ENCODE results near the gene INPP5E. TPM values are rescaled to one million over a fixed set of nuclear protein-coding genes. Genes with fewer than 3 reads are reported as not detected.

The INPP5E gene
- total RNA-seq, 6 experiments from 2014 or later: 5.9 to 7.6 (median 6.0) TPM

- Histone ChIP-seq H3K4me3 (no peak overlapping the region), H3K36me3 (peaks cover 19 to 95% (median 78%) of the 10 kb centered on the region in 4 donors), H3K4me1 (no peaks in the 10 kb centered on the region), H3K27ac (no peak overlapping the region), H3K27me3 (no peaks in the 10 kb centered on the region), H3K9me3 (no peaks in the 10 kb centered on the region)
- intact Hi-C loops (cut with DNase I): no loop called here
- DNase-seq (no peak), ATAC-seq (no peak)
- TF ChIP-seq CTCF (IDR thresholded peaks at IDR 0.05): no peak
- TF ChIP-seq POLR2A (IDR thresholded peaks at IDR 0.05): no peak
- WGBS (ENCODE audit: insufficient coverage, low coverage, low lambda C conversion rate, missing lambda C conversion rate): 92% methylated on average over 5 of the region's 12 CpGs
Measured at GRCh38 chr9:136470792-136471469, 31.3 kb upstream of the INPP5E start.

GRCh38 chr9:136470356-136470755 is 30.7 kb upstream of the INPP5E start:
- no peak for DNase-seq

GRCh38 chr9:136467766-136468165 is 28.1 kb upstream of the INPP5E start:
- Histone ChIP-seq H3K36me3 (peaks cover 20 to 99% (median 76%) of the 10 kb centered on the region in 4 donors), H3K4me1 (no peaks in the 10 kb centered on the region), H3K27me3 (no peaks in the 10 kb centered on the region), H3K27ac (no peak overlapping the region), H3K4me3 (no peak overlapping the region), H3K9me3 (no peaks in the 10 kb centered on the region)
- intact Hi-C loops (cut with DNase I): no loop called here
- TF ChIP-seq CTCF (IDR thresholded peaks at IDR 0.05) (no peak), POLR2A (IDR thresholded peaks at IDR 0.05) (no peak)
- ATAC-seq: no peak
- no peak for DNase-seq
- 76% methylated on average over 11 of the region's 15 CpGs for WGBS (ENCODE audit: insufficient coverage, low coverage, low lambda C conversion rate, missing lambda C conversion rate)

More at GRCh38 chr9:136470356-136470755, 30.7 kb upstream of the INPP5E start:
- Histone ChIP-seq H3K36me3 (peaks cover 16 to 95% (median 77%) of the 10 kb centered on the region in 4 donors), H3K27me3 (no peaks in the 10 kb centered on the region), H3K4me3 (no peak overlapping the region), H3K4me1 (no peaks in the 10 kb centered on the region), H3K27ac (no peak overlapping the region), H3K9me3 (no peaks in the 10 kb centered on the region)
- WGBS (ENCODE audit: insufficient coverage, low coverage, low lambda C conversion rate, missing lambda C conversion rate): 87% methylated on average over 6 of the region's 11 CpGs
- TF ChIP-seq POLR2A (IDR thresholded peaks at IDR 0.05): no peak
- no peak for TF ChIP-seq CTCF (IDR thresholded peaks at IDR 0.05)
- ATAC-seq: no peak
- intact Hi-C loops (cut with DNase I): no loop called here

- no peak overlapping the region for H3K27ac ChIP-seq
- no peaks in the 10 kb centered on the region for H3K27me3 ChIP-seq
- TF ChIP-seq CTCF (IDR thresholded peaks at IDR 0.05): no peak
- TF ChIP-seq POLR2A (IDR thresholded peaks at IDR 0.05): no peak
- peaks cover 21 to 98% (median 75%) of the 10 kb centered on the region in 4 donors for H3K36me3 ChIP-seq
- WGBS (ENCODE audit: insufficient coverage, low coverage, low lambda C conversion rate, missing lambda C conversion rate): 94% methylated on average over 9 of the region's 30 CpGs
- no peak overlapping the region for H3K4me3 ChIP-seq
- no peak for DNase-seq
- ATAC-seq: no peak
- H3K9me3 ChIP-seq: no peaks in the 10 kb centered on the region
- intact Hi-C loops (cut with DNase I): no loop called here
- H3K4me1 ChIP-seq: no peaks in the 10 kb centered on the region
Measured at GRCh38 chr9:136466155-136466541, 26.5 kb upstream of the INPP5E start.

Measured in right lobe of liver (tissue), 6 donors.